K562 treated with DMSO at 1 percent for 4 hours (cell line): Measurements from ENCODE around the gene DPCD. TPM values are rescaled to one million over a fixed set of nuclear protein-coding genes. Genes with fewer than 3 reads are reported as not detected.

Source experiments
- total RNA-seq: library from RNA; unstranded; fragments of 300-600 nt; gene quantifications from 2 replicates; pipeline ENCODE4 v1.2.3, GENCODE V29; 2022; ENCODE audit not compliant: insufficient read depth

DPCD gene
- total RNA-seq = 4.6 and 8.0 TPM in 2 replicates

DNA sequence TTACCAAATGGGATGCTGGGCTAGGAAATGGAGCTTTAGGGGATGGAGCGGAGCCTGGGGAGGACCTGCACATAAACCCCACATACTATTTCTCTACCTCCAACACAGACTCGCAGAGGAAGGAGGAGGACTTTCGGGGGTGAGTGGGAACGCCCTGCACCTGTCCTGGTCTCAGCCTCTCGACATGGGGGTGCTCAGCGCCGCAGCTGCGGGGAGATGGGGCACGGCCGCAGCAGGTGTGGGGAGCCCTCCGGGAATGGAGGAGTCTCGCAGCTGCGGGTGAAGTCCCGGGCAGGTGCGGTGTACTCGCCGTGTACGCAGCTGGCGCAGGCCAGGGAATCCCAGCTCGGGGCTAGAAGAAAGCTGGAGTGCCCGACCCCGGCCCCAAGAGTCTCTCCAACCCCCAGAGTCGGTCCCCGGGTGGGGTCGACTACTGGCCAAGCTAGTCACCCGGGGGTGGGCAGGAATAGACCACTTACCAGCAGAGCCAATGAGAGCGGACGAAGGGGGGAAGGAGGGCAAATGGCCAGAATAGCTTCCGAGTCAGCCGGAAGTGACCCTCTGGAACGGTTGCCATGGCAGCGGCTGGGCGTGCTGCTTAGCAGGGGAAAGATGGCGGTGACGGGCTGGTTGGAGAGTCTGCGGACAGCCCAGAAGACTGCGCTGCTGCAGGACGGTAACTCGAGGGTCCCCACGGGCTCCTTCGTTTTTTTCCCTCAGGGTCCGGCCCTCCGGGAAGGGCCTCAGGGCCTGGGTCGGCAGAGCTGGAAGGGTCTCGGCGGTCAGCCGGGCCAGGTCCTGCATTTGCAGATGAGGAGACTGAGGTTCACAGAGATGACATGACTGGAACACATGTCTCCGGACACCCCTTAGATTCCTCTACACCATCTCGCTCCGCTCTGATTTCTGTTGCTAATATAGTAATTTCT, at the start of gene DPCD, which contains the start of gene POLL:
Gene DPCD, plus strand, starts transcription at position 597 of the 929 bp plus-strand sequence. Its CDS starts 16 bp downstream, at position 613.
Gene POLL, minus strand, starts transcription at position 533 of the 929 bp plus-strand sequence. CDS start 897 bp downstream, outside the sequence.

Other genes with a start within 250 kb of the DPCD start
- gene BTRC, start 234.2 kb upstream of the DPCD start, total RNA-seq = 5.1 and 11.4 TPM in 2 replicates
- 11.9 and 20.3 TPM in 2 replicates for gene POLL, start 64 bp upstream of the DPCD start, total RNA-seq
- 12.9 and 23.6 TPM in 2 replicates for gene FBXW4, start 106.8 kb downstream of the DPCD start, total RNA-seq
- gene FGF8, start 187.8 kb downstream of the DPCD start, total RNA-seq = not detected in 2 replicates
- gene NPM3, start 195.1 kb downstream of the DPCD start, total RNA-seq = 52.2 and 79.4 TPM in 2 replicates
- gene OGA, start 230.1 kb downstream of the DPCD start, total RNA-seq = 27.9 and 31.3 TPM in 2 replicates